ENCODE results near the gene HECTD4.

Gene HECTD4

GRCh38 chr12:112153181-112153892, 228.9 kb downstream of the HECTD4 start:
- DNase-seq = no peak

- no peak for DNase-seq
Measured at GRCh38 chr12:112151766-112152541, 230.3 kb downstream of the HECTD4 start.

DNA sequence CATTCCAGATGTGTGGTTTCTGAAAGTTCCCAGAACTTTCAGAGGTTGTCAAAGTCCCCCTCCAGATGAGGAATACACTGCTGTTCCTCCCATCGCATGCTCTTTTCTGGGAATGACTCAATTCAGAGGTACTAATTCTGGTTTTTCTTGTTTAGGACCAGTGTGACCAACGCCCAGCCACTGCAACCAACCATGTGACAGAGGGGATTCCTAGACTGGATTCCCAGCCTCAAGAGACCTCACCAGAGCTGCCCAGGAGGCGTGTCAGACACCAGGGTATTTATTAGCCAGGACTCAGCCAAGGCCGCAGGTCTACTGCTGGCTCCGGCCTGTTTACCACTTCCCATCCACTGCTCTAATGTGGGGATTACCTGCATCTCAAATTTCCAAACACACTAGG, 232.6 kb downstream of the HECTD4 start:
- DNase-seq = no peak

- no peak for DNase-seq
Measured at GRCh38 chr12:112148031-112148513, 234.2 kb downstream of the HECTD4 start.

DNA sequence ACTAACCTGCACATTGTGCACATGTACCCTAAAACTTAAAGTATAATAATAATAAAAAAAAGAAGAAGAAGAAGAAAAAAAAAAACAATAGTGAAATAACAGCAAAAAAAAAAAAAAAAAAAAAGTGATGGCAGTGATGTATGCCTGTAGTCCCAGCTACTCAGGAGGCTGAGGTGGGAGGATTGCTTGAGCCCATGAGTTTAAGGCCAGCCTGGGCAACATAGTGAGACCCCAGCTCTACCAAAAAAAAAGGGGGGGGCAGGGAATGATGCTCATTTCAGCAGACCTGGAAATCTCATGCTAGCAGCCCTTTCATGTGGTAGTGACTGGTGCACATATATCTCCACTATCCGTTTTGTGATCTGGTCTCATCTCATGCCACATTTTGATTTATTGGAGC, 236.1 kb downstream of the HECTD4 start:
- no peak for DNase-seq

- DNase-seq = peak; percentile 82 to 88
Measured at GRCh38 chr12:112140728-112141127, 241.5 kb downstream of the HECTD4 start.

GRCh38 chr12:112134731-112135130, 247.5 kb downstream of the HECTD4 start:
- DNase-seq = no peak

DNA sequence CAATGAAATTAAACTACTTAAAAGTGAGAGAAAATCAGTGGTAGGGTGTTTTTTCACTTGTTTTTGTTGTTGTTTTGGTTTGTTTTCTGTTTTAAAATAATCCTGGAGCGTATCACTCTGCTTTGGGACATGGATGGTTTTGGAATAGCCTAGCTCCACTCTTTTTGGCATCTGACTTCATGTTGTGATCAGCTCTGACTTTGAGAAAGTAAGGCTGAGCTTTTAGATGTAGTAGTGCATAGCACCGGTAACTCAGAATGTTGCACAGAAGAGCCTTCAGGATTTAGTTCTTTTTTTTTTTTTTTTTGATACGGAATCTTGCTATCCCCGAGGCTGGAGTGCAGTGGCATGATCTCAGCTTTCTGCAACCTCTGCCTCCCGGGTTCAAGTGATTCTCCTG, 248.8 kb downstream of the HECTD4 start:
- DNase-seq = no peak

- DNase-seq = no peak
Measured at GRCh38 chr12:112131686-112132085, 250.5 kb downstream of the HECTD4 start.

GRCh38 chr12:112130441-112130998, 251.7 kb downstream of the HECTD4 start:
- DNase-seq = peak; percentile 50 to 67

- DNase-seq = no peak
Measured at GRCh38 chr12:112126911-112127310, 255.3 kb downstream of the HECTD4 start.

GRCh38 chr12:112126000-112126438, 256.2 kb downstream of the HECTD4 start:
- DNase-seq = peak in 1 of 2 donors; percentile 17

- peak; percentile 97 to 98 for DNase-seq
Measured at GRCh38 chr12:112125250-112125999, 256.8 kb downstream of the HECTD4 start, which contains the start of gene TRAFD1. Gene TRAFD1 (plus strand): TSS chr12:112125560. CDS start chr12:112130523, 4,963 bp downstream.

- no peak for DNase-seq
Measured at GRCh38 chr12:112124918-112125249, 257.3 kb downstream of the HECTD4 start.

DNA sequence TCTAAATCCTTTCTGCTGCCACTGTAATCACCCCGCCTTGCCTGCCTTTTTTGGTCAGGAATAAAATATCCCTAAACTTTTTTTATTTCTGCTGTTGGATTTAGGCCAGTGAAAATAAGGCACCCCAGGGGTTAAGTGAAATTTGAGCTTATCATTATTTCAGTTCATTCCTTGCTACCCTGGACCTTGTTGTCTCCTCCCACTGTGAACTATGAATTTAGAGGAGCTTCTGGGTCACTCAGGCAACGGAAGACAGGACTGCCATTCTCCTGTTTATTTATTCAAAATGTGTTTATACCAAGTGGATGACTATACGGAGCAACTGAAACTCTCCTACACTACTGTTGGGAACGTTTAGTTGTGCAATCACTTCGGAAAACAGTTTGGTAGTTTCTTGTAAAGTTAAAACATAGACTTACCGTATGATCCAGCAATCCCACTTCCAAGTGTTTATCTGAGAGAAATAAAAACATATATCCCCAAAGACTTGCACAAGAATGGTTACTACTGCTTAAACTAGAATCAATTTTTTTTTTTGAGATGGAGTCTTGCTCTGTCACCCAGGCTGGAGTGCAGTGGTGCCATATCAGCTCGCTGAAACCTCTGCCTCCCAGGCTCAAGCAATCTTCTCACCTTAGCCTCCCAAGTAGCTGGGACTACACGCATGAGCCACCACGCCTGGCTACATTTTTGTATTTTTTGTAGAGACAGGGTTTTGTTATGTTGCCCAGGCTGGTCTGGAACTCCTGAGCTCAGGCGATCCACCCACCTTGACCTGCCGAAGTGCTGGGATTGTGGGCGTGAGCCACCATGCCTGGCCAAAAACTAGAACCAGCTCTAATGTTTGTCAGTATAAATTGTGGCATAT, 259.2 kb downstream of the HECTD4 start:
- DNase-seq = no peak

- no peak for DNase-seq
Measured at GRCh38 chr12:112121780-112122565, 260.3 kb downstream of the HECTD4 start.

GRCh38 chr12:112117685-112118084, 264.5 kb downstream of the HECTD4 start:
- DNase-seq = no peak

DNA sequence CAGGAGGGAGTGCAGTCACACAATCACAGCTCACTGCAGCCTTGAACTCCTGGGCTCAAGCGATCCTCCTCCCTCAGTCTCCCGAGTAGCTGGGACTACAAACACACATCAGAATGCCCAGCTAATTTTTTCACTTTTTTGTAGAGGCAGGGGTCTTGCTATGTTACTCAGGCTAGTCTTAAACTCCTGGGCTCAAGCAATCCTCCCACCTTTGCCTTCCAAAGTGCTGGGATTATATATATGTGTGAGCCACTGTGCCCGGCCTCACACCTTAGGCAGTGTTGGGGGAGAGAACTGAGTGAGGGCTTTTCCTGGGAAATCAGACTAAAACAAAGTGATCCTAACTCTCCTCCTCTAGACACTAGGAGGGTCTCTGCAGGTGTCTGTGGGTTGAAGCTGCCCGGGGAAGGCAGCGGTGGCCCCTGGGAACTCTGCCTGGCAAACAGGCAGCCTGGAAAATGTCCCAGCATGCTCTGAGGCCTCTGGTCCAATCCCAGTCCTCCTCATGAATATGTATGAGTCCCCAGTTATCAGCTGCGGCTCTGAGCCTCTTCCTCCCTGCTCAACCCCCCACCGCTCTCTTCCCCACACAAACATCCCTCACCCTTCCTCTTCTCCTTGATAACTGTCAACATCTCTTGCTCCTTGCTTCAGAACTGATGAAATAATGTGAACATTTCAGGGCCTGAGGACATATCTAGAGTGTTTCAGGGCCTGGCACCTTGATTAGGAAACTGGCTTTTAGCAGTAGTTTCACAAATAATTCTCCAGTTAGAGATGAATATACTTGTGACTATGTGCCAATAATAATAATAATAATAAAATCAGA, 265.8 kb downstream of the HECTD4 start:
- peak; percentile 82 for DNase-seq

GRCh38 chr12:112115259-112116045, 266.8 kb downstream of the HECTD4 start:
- DNase-seq = no peak

Data from inflammatory macrophage (primary cell).